Memory B cell (primary cell): Measurements from ENCODE around the gene SAP30L.

Experiments used
- ATAC-seq: fragments of 150-1000 bp; cut with Tn5 transposase; 2 replicates; pipeline ENCODE4 v1.10.0; 2021; ENCODE audit warnings: low read depth, mild to moderate bottlenecking, moderate library complexity
- DNase-seq, 2 donors: peaks; one replicate each; pipeline ENCODE4 v3.0.0; 2022; ENCODE audit warnings: low spot score in 2 of 2
- H3K27ac Mint-ChIP-seq: one replicate; pipeline ENCODE4 v1.8.0; 2022; ENCODE audit warnings: mild to moderate bottlenecking, moderate library complexity, mixed read lengths
- H3K27me3 Mint-ChIP-seq: one replicate; pipeline ENCODE4 v1.8.0; 2022; ENCODE audit warnings: mixed read lengths
- H3K36me3 Mint-ChIP-seq: one replicate; pipeline ENCODE4 v1.8.0; 2022; ENCODE audit warnings: mild to moderate bottlenecking, mixed read lengths
- H3K4me1 Mint-ChIP-seq: one replicate; pipeline ENCODE4 v1.8.0; 2022; ENCODE audit warnings: mixed read lengths
- H3K4me3 Mint-ChIP-seq: one replicate; pipeline ENCODE4 v1.8.0; 2022; ENCODE audit warnings: mild to moderate bottlenecking, moderate library complexity, mixed read lengths
- H3K9me3 Mint-ChIP-seq: one replicate; pipeline ENCODE4 v1.8.0; 2022; ENCODE audit warnings: mixed read lengths

The SAP30L gene

DNA sequence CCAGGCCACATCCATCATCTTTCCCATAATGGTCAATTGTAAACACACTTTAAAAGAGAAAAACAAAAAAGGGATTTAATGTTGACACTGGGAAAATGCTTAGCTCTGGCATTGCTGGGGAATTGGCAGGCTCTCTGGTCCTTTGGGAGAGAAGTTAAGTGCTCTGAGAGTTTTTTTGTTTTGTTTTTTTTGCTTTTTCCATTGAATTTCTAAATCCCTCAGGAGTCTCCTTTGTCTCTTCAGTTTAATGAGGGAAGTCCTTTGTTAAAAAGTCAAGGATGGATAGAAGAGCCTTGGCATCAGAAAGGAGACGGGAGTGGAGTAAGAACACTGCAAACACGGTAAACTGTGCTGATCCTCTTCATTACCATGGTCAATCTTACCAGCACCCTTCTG lies 39.3 kb downstream of the SAP30L start:
- H3K4me3 Mint-ChIP-seq, result no peak overlapping the region
- H3K27me3 Mint-ChIP-seq, result peaks cover 50% of the 10 kb centered on the region
- peaks cover 4% of the 10 kb centered on the region for H3K4me1 Mint-ChIP-seq
- DNase-seq (no peak), ATAC-seq (no peak)
- no peaks in the 10 kb centered on the region for H3K36me3 Mint-ChIP-seq
- H3K9me3 Mint-ChIP-seq, result no peaks in the 10 kb centered on the region
- H3K27ac Mint-ChIP-seq, result no peak overlapping the region

DNA sequence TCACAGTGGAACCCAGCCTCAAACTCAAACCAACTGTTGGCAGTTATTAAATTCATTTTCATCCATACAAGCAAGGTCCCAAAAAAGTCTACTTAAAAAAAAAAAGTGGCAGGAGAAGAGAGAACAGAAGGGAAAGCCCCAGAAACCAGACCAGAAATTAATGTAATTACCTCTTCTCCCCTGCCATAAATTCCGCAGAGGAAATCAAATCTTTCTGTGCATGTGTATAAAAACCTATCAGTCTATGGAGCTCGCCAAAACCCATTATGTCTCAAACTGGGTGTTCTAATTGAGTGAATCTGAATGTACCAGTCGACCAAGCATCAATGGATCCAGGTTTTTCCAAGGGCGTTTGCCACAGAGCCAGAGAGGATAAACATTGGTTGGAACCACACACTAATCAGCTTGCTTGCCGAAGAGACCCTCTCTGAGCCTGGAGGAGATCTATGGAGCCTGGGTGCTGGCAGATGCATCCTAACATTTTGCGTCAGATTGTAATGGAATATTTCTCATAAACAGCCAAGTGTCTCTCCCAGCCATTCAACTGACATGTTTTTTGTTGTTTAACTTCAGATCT lies 40.1 kb downstream of the SAP30L start:
- DNase-seq, result no peak
- Mint-ChIP-seq H3K4me1 (no peaks in the 10 kb centered on the region), H3K36me3 (no peaks in the 10 kb centered on the region), H3K27me3 (peaks cover 46% of the 10 kb centered on the region), H3K4me3 (no peak overlapping the region), H3K9me3 (no peaks in the 10 kb centered on the region), H3K27ac (no peak overlapping the region)
- no peak for ATAC-seq

DNA sequence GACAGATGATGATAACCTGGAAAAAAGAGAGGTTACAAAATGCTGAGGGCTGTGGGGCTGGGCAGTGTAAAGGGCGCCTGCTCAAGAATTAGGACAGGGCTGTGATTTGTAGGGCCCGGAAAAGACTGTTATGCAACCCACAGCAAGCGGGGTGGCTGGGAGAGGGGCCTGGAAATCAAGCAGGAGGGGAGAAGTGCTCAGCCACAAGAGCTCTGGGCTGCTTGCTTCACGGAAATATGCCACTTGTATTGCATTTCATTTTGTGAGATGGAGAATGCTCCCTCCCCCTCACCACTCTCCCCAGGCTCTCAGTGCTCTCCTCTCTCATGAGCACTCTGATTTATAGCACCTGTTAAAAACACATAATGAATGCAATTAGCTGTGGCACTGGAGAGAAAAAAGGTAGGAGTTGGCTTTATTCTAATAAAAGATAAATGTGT lies 40.6 kb downstream of the SAP30L start:
- DNase-seq (no peak), ATAC-seq (no peak)
- H3K9me3 Mint-ChIP-seq, result no peaks in the 10 kb centered on the region
- H3K4me3 Mint-ChIP-seq, result no peak overlapping the region
- peaks cover 46% of the 10 kb centered on the region for H3K27me3 Mint-ChIP-seq
- H3K27ac Mint-ChIP-seq, result no peak overlapping the region
- H3K4me1 Mint-ChIP-seq, result no peaks in the 10 kb centered on the region
- H3K36me3 Mint-ChIP-seq, result no peaks in the 10 kb centered on the region

DNA sequence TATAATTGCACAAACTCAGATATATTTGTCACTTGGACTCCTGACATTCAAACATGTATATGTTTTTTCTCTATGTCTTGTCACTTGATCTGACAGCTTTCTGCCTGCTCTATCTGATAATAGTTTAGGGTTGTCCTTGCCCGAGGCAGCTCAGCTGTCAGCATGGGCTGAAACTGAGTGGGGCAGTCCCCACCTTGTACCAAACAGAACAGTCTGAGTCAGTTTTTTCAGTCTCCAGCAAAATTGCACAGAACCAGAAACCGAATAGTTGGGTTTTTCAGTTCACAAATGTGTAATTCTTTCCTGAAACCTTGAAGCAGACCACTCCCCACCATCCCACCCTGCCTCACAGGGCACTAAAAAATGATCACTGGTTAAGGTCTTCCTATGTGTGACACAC lies 41.7 kb downstream of the SAP30L start:
- Mint-ChIP-seq H3K27me3 (peaks cover 38% of the 10 kb centered on the region), H3K36me3 (no peaks in the 10 kb centered on the region)

DNA sequence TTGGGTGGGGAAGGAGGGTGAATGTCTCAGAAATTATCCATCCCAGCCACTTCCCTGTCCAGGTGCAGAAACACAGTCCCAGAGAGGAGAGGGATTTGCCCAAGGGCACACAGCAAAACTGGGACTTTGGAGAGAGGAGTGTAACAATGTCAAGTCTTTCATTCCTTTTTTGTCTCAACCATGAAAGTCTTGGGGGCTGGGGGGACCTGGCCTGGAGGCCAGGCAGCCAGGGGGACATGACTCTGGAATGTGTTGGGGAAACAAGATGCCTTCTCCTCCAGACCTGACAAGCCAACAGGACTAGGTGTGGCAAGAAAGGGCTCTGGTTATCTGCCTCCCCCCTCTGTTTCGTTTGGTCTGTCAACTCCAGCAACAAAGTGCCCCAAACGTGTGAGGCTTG lies 46.1 kb downstream of the SAP30L start:
- H3K27me3 Mint-ChIP-seq, result peaks cover 23% of the 10 kb centered on the region
- DNase-seq, result no peak
- no peaks in the 10 kb centered on the region for H3K9me3 Mint-ChIP-seq
- H3K4me3 Mint-ChIP-seq, result no peak overlapping the region
- no peak for ATAC-seq
- H3K27ac Mint-ChIP-seq, result no peak overlapping the region
- H3K4me1 Mint-ChIP-seq, result no peaks in the 10 kb centered on the region
- no peaks in the 10 kb centered on the region for H3K36me3 Mint-ChIP-seq

More for the DNA sequence above, 41.7 kb downstream of the SAP30L start:
- DNase-seq, result no peak
- Mint-ChIP-seq H3K27ac (no peak overlapping the region), H3K9me3 (no peaks in the 10 kb centered on the region), H3K4me3 (no peak overlapping the region), H3K4me1 (no peaks in the 10 kb centered on the region)
- no peak for ATAC-seq

DNA sequence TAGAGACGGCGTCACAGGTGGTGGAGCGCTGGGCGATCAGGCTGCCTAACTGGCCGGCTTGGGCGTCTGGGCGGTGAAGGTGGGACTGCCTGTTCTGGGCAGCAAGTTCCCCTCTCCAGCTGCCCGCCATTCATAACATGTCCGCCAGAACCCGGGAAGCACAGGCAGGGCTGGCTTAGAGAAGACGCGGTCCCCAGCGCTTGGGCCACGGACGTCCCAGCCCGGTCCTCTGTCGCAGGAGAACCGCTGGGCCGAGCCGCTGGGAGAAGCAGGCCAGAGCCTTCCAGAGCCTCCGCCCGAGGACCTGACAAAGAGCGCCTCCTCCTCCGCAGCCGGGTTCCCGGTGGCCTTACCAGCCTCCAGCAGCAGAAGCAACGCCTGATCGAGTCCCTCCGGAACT lies 47.5 kb downstream of the SAP30L start:
- H3K27me3 Mint-ChIP-seq, result peaks cover 18% of the 10 kb centered on the region
- ATAC-seq, result no peak
- no peak overlapping the region for H3K27ac Mint-ChIP-seq

DNA sequence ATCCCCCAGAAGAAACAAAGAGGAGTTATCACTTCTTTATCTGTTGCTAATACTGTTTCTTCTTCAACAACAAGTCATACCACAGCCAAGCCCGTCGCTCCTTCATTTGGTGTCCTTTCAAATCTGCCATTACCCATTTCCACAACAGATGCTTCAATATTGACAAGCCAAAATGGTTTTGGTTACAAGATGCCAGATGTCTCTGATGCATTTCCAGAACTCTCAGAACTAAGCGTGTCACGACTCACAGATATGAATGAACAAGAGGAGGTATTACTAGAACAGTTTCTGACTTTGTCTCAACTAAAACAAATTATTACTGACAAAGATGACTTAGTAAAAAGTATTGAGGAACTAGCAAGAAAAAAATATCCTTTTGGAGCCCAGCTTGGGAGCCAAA lies 48.2 kb downstream of the SAP30L start:
- Mint-ChIP-seq H3K4me1 (no peaks in the 10 kb centered on the region), H3K27me3 (peaks cover 15% of the 10 kb centered on the region), H3K36me3 (no peaks in the 10 kb centered on the region), H3K27ac (no peak overlapping the region), H3K4me3 (no peak overlapping the region), H3K9me3 (no peaks in the 10 kb centered on the region)
- ATAC-seq, result no peak
- DNase-seq, result no peak

More for the DNA sequence above, 47.5 kb downstream of the SAP30L start:
- no peak for DNase-seq
- Mint-ChIP-seq H3K4me3 (no peak overlapping the region), H3K36me3 (no peaks in the 10 kb centered on the region), H3K9me3 (no peaks in the 10 kb centered on the region), H3K4me1 (no peaks in the 10 kb centered on the region)

DNA sequence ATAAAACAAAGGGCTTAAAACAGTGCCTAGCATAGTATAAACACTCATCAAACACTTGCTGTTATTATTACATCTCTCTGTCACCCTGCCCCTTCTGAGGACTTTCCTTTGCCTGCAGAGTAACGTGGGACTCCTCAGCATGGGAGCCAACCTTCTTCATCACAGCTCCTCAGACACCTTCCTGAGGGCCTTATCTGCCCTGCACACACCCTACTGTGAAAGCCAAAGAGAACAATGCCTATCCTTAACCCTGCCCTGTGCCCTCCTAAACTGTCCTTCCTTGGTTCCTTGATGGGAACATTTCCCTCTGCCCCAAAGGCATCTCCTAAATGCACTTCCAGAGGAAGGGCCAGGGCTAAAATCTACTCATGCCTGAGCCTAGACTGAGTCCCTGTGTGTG lies 52.8 kb downstream of the SAP30L start:
- H3K36me3 Mint-ChIP-seq, result no peaks in the 10 kb centered on the region
- peaks cover 7% of the 10 kb centered on the region for H3K27me3 Mint-ChIP-seq
- H3K4me3 Mint-ChIP-seq, result no peak overlapping the region
- no peaks in the 10 kb centered on the region for H3K9me3 Mint-ChIP-seq
- DNase-seq (no peak), ATAC-seq (no peak)
- no peak overlapping the region for H3K27ac Mint-ChIP-seq
- peaks cover 3% of the 10 kb centered on the region for H3K4me1 Mint-ChIP-seq

DNA sequence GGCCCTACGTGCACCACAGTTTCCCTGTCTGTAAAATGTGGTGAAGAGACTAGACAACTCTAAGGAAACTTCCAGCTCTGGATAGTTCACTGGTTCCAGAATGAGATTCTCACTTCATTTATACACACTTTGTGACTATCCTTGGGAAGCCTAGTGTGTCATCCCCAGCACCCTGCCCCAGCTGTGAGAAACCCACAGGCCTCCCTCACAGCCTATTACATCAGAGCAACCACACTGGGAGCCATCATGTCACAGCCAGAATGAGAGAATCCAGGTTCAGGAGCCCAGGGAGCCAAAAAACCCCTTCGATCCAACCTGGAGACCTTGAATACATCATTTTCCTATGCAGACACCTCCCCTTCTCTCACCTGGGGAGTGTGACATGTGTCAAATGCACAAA lies 53.2 kb downstream of the SAP30L start:
- H3K4me3 Mint-ChIP-seq, result no peak overlapping the region
- peaks cover 4% of the 10 kb centered on the region for H3K27me3 Mint-ChIP-seq
- H3K9me3 Mint-ChIP-seq, result no peaks in the 10 kb centered on the region
- DNase-seq, result no peak
- H3K36me3 Mint-ChIP-seq, result no peaks in the 10 kb centered on the region
- H3K4me1 Mint-ChIP-seq, result peaks cover 5% of the 10 kb centered on the region
- ATAC-seq, result no peak
- H3K27ac Mint-ChIP-seq, result no peak overlapping the region

DNA sequence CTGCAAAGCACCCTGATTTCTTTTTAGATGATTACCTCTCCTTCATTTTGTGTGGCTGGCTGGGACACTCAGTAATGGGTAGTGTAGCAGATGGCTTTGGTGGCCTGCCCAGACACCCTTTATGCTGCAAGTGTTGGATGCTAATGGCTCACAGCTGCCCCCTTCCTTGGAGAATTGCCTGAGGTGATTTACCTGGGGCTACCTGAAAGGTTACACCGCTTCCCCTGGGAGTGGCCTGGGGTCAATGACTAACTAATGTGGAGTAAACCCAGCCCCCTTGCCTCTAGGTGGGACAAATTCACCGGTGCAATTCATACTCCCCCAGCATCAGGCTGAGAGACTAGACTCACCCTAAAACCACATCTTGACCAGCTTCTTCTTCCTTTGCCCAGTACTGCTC lies 55.8 kb downstream of the SAP30L start:
- H3K4me3 Mint-ChIP-seq, result no peak overlapping the region
- H3K36me3 Mint-ChIP-seq, result no peaks in the 10 kb centered on the region
- no peaks in the 10 kb centered on the region for H3K27me3 Mint-ChIP-seq
- H3K9me3 Mint-ChIP-seq, result no peaks in the 10 kb centered on the region
- DNase-seq (no peak), ATAC-seq (no peak)
- peaks cover 5% of the 10 kb centered on the region for H3K4me1 Mint-ChIP-seq
- H3K27ac Mint-ChIP-seq, result no peak overlapping the region

DNA sequence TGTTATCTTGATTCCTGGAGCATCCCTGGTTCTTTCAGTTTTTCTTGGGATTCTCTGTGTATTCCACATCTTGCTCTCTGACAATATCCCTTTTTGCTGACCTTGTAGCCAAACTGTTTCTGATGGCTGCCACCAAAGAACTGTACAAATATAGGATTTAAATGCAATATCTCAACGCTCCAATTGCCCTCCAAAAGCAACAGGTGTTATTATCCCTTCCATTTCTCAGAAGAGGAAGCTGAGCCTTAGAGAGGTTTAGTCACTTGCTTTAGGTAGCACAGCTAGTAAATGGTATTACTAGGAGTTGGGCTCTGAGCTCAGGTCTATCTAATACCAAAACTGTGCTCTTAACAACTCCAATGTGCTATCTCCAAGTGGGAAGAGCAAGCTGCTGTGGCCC lies 56.4 kb downstream of the SAP30L start:
- no peak overlapping the region for H3K27ac Mint-ChIP-seq
- no peak for ATAC-seq
- no peaks in the 10 kb centered on the region for H3K9me3 Mint-ChIP-seq
- no peaks in the 10 kb centered on the region for H3K36me3 Mint-ChIP-seq
- H3K27me3 Mint-ChIP-seq, result no peaks in the 10 kb centered on the region
- DNase-seq, result no peak
- peaks cover 5% of the 10 kb centered on the region for H3K4me1 Mint-ChIP-seq
- H3K4me3 Mint-ChIP-seq, result no peak overlapping the region

DNA sequence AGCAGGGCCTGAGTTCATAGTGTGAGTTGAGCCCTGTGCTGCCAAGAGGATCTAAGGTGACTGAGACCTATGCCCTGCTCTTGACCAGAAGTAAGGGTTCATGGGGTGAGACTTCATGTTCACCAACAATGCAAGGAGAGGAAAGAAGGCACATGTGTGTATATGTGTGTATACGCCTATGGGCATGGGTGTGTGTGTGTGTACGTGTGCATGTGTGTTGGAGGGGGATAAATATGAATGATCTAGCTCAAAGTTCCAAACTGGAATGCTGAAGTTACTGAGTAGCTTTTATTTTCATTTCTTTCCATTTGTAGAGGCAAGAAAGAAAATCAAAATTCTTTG lies 57.9 kb downstream of the SAP30L start:
- peaks cover 5% of the 10 kb centered on the region for H3K4me1 Mint-ChIP-seq
- no peaks in the 10 kb centered on the region for H3K36me3 Mint-ChIP-seq
- DNase-seq (no peak), ATAC-seq (no peak)
- no peaks in the 10 kb centered on the region for H3K27me3 Mint-ChIP-seq
- H3K27ac Mint-ChIP-seq, result peak overlapping the region; percentile 49
- no peaks in the 10 kb centered on the region for H3K9me3 Mint-ChIP-seq
- peak overlapping the region; percentile 82 for H3K4me3 Mint-ChIP-seq

DNA sequence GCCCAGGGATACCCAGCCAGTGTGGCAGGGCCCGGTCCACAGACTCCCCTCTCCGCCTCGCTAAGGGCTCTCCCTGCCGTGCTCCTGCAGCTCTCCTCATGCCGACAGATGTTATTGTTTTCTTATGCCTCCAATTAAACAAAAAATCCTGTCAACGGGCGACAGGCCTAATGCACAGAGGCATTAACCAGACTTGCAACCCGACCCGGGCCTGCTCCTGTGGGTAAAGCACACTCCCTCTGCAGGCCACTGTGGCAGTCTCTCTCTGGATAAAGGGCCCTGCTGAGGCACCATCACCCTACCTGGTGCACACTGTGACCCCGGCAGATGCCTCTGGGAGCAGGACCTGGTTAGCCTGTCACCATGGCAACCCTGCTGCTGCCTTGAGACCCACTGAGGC lies 59.8 kb downstream of the SAP30L start:
- DNase-seq (no peak), ATAC-seq (no peak)
- H3K4me1 Mint-ChIP-seq, result peaks cover 5% of the 10 kb centered on the region
- H3K36me3 Mint-ChIP-seq, result no peaks in the 10 kb centered on the region
- no peak overlapping the region for H3K27ac Mint-ChIP-seq
- H3K27me3 Mint-ChIP-seq, result peaks cover 3% of the 10 kb centered on the region
- no peak overlapping the region for H3K4me3 Mint-ChIP-seq
- H3K9me3 Mint-ChIP-seq, result no peaks in the 10 kb centered on the region

DNA sequence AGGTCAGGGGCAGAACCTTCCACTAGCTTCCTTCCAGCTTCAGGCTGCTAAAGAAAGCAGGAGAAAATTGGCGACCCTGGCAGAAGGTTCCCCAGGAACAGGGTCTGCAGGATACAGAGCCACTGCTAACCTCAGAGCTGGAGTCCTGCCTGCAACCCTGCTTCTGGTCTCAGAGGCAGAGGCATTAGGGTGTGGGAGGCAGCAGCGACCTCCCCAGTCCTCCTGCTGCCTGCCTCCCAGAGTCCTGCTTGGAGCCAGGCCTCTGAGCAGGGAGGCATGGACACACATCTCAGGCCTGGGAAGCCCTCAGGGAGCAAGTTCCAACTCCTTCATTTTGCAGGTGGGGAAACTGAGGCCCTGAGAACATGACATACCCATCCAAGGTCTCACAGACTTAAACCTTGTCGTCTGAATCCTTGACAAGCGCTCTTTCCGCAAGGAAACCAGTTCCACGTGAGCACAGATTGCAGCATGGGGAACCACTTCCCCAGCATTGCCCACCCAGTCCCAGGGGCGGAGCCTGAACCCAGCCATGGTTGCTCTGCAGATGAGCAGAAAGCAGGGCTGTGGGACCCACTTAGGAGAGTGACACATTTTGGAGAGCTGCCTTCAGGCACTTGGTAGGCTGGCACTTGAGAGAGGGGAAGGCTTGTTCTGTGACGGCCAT lies 60.4 kb downstream of the SAP30L start:
- Mint-ChIP-seq H3K36me3 (no peaks in the 10 kb centered on the region), H3K27me3 (peaks cover 3% of the 10 kb centered on the region), H3K9me3 (no peaks in the 10 kb centered on the region), H3K27ac (no peak overlapping the region), H3K4me1 (peaks cover 5% of the 10 kb centered on the region), H3K4me3 (no peak overlapping the region)
- ATAC-seq, result no peak
- no peak for DNase-seq

DNA sequence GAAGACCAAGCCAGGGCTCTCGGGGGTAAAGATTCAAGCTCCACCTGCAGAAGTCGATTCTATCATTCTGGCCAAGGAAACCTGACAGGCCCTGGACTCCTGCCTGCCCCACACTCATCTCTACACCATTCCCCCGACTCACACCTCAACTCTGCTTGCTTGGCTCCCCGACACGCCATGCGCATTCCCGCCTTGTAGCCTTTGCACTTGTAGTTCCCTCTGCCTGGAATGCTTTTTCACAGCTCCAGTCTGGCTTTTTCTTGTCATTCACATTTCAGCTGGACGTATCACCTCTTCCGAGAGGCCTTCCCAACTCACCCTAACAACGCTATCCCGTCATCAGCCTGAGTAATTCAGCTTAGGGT lies 60.9 kb downstream of the SAP30L start:
- no peak for ATAC-seq
- Mint-ChIP-seq H3K4me3 (no peak overlapping the region), H3K27ac (no peak overlapping the region), H3K9me3 (no peaks in the 10 kb centered on the region), H3K27me3 (peaks cover 3% of the 10 kb centered on the region), H3K4me1 (peaks cover 5% of the 10 kb centered on the region), H3K36me3 (no peaks in the 10 kb centered on the region)
- DNase-seq, result no peak
